Transverse colon (tissue), 4 donors: Measurements from ENCODE around the gene GDF7. TPM values are rescaled to one million over a fixed set of nuclear protein-coding genes. Genes with fewer than 3 reads are reported as not detected.

Source experiments
- DNase-seq: peaks from one replicate; pipeline ENCODE4 v3.0.0-alpha.2; 2019
- H3K27ac ChIP-seq, 4 donors: fragments of 200-600 bp; sonication (generic); 2 replicates each; pipeline ENCODE4 v1.5.1; 2016 to 2018; ENCODE audit warnings: inconsistent platforms in 4 of 4
- H3K27me3 ChIP-seq: fragments of 200-600 bp; sonication (generic); 2 replicates; pipeline ENCODE4 v1.5.1; 2017; ENCODE audit warnings: inconsistent platforms
- H3K36me3 ChIP-seq, 4 donors: fragments of 200-600 bp; sonication (generic); 2 replicates each; pipeline ENCODE4 v1.5.1; 2017 to 2019; ENCODE audit warnings: inconsistent platforms in 4 of 4
- H3K4me1 ChIP-seq, 4 donors: fragments of 200-600 bp; sonication (generic); 2 replicates each; pipeline ENCODE4 v1.5.1; 2017 to 2020; ENCODE audit warnings: inconsistent platforms in 4 of 4
- H3K4me3 ChIP-seq, 4 donors: fragments of 200-600 bp; sonication (generic); 1 replicate in 1 of 4; 2 replicates in 3 of 4; pipeline versions ENCODE4 v1.5.1 to v1.6.1; 2017 to 2019; ENCODE audit warnings: inconsistent platforms in 4 of 4
- H3K9me3 ChIP-seq, 2 donors: fragments of 200-600 bp; sonication (generic); 2 replicates each; pipeline ENCODE4 v1.5.1; 2017 to 2019; ENCODE audit warnings: inconsistent platforms in 2 of 2
- CTCF ChIP-seq, 5 experiments: fragments of 200-600 bp in 3 of 5; fragments of 450-650 bp in 2 of 5; sonication (generic) in 3 of 5; IDR thresholded peaks; 1 replicate in 2 of 5; 2 replicates in 3 of 5; pipeline ENCODE4 v1.5.1; 2016 to 2017; ENCODE audit warnings: antibody characterized with exemption in 5 of 5, inconsistent platforms in 3 of 5, mild to moderate bottlenecking in 2 of 5, moderate library complexity in 1 of 5
- EP300 ChIP-seq: sonication (generic); formaldehyde crosslinking; IDR thresholded peaks from one replicate; pipeline ENCODE4 v1.6.1; 2017; ENCODE audit warnings: antibody characterized with exemption, low read depth
- POLR2A ChIP-seq: fragments of 450-650 bp; IDR thresholded peaks from one replicate; pipeline ENCODE4 v1.6.1; 2016; ENCODE audit warnings: antibody characterized with exemption, mild to moderate bottlenecking, moderate library complexity
- POLR2AphosphoS5 ChIP-seq, 3 donors: sonication (generic); formaldehyde crosslinking; IDR thresholded peaks; one replicate each; pipeline ENCODE4 v1.6.1; 2016; ENCODE audit warnings: antibody characterized with exemption in 3 of 3
- WGBS, 2 donors: methylation state at CpG; one replicate each; pipeline ENCODE4 v1.1.5; 2018; ENCODE audit warnings: low coverage in 1 of 2; 5-methylcytosine and 5-hydroxymethylcytosine counted together
- in situ Hi-C, 4 donors: fragments of 200-750 bp; cut with MboI; loops; one replicate each; pipeline versions ENCODE4 v1.15.0 to v1.15.1; 2017; ENCODE audit warnings: low sequenced_read_pairs in 3 of 4, low pct_ligation_motif_present in 1 of 4, low pct_unique_long_range_greater_than_20kb in 1 of 4
- intact Hi-C: fragments of 100-400 bp; cut with DNase I; formaldehyde crosslinking; loops from one replicate; pipeline ENCODE4 v1.15.1; 2023; ENCODE audit warnings: low total_unique reads
- total RNA-seq, 4 donors: library from RNA; depleted of rRNA; stranded (reverse); fragments of >200 nt; gene quantifications; one replicate each; pipeline ENCODE4 v1.1.0, GENCODE V29; 2016

The GDF7 gene
- total RNA-seq, 4 donors from 2014 or later, result 0.20 to 1.1 (median 0.58) TPM

- in situ Hi-C loops (no loop called here), intact Hi-C loops (no loop called here)
- Histone ChIP-seq H3K4me1 (peaks cover 8 to 20% (median 14%) of the 10 kb centered on the region in 4 donors), H3K9me3 (no peaks in the 10 kb centered on the region), H3K36me3 (no peaks in the 10 kb centered on the region), H3K27me3 (peaks cover 3% of the 10 kb centered on the region), H3K27ac (no peak overlapping the region), H3K4me3 (no peak overlapping the region)
- 71 to 100% methylated on average over 1 to 2 of the region's 2 CpGs for WGBS, 2 donors
- no peak for TF ChIP-seq POLR2A
- no peak for TF ChIP-seq POLR2AphosphoS5 (IDR thresholded peaks at IDR 0.05)
- no peak for TF ChIP-seq CTCF (IDR thresholded peaks at IDR 0.05)
- TF ChIP-seq EP300, result no peak
- DNase-seq, result no peak
Observed at GRCh38 chr2:20678780-20679179, 11.8 kb downstream of the GDF7 start.

- Histone ChIP-seq H3K36me3 (peaks cover 0 to under 1% (median 0%) of the 10 kb centered on the region in 4 donors), H3K4me1 (peaks cover 7 to 11% (median 8%) of the 10 kb centered on the region in 4 donors), H3K4me3 (no peak overlapping the region), H3K27ac (no peak overlapping the region), H3K27me3 (no peaks in the 10 kb centered on the region), H3K9me3 (no peaks in the 10 kb centered on the region)
- WGBS, 2 donors, result 90 to 100% methylated on average over 2 to 10 of the region's 10 CpGs
- no peak for DNase-seq
- in situ Hi-C loops, result no loop called here
- TF ChIP-seq POLR2A (no peak), POLR2AphosphoS5 (IDR thresholded peaks at IDR 0.05) (no peak), EP300 (no peak), CTCF (IDR thresholded peaks at IDR 0.05) (no peak)
- intact Hi-C loops, result no loop called here
Observed at GRCh38 chr2:20680744-20681375, 13.9 kb downstream of the GDF7 start.

- no peak overlapping the region for H3K4me3 ChIP-seq
- no peaks in the 10 kb centered on the region for H3K27me3 ChIP-seq
- H3K4me1 ChIP-seq, result no peaks in the 10 kb centered on the region
- no peak for DNase-seq
- TF ChIP-seq POLR2A, result no peak
- peak in 4 of 5 experiments; percentile 40 to 46 (median 42) for TF ChIP-seq CTCF (IDR thresholded peaks at IDR 0.05)
- H3K36me3 ChIP-seq, result peaks cover 0 to 7% (median 0%) of the 10 kb centered on the region in 4 donors
- 72 to 90% methylated on average over 2 to 7 of the region's 7 CpGs for WGBS, 2 donors
- intact Hi-C loops, result no loop called here
- H3K27ac ChIP-seq, result no peak overlapping the region
- in situ Hi-C loops, result no loop called here
- H3K9me3 ChIP-seq, result no peaks in the 10 kb centered on the region
Observed at GRCh38 chr2:20682167-20682920, 15.4 kb downstream of the GDF7 start.

- H3K4me1 ChIP-seq, result no peaks in the 10 kb centered on the region
- DNase-seq, result no peak
- WGBS, 2 donors, result 48 to 78% methylated on average over 5 to 6 of the region's 6 CpGs
- no peak overlapping the region for H3K4me3 ChIP-seq
- in situ Hi-C loops (no loop called here), intact Hi-C loops (no loop called here)
- H3K27ac ChIP-seq, result no peak overlapping the region
- TF ChIP-seq POLR2A (no peak), EP300 (no peak), POLR2AphosphoS5 (IDR thresholded peaks at IDR 0.05) (no peak), CTCF (IDR thresholded peaks at IDR 0.05) (no peak)
- H3K27me3 ChIP-seq, result no peaks in the 10 kb centered on the region
- H3K9me3 ChIP-seq, result no peaks in the 10 kb centered on the region
- H3K36me3 ChIP-seq, result peaks cover 0 to 7% (median 0%) of the 10 kb centered on the region in 4 donors
Observed at GRCh38 chr2:20684581-20685063, 17.7 kb downstream of the GDF7 start.
